Vagina (tissue), 2 donors: Measurements from ENCODE around the gene DDO. TPM values are rescaled to one million over a fixed set of nuclear protein-coding genes. Genes with fewer than 3 reads are reported as not detected.

Experiments used
- DNase-seq, 2 donors: peaks; one replicate each; pipeline ENCODE4 v3.0.0-alpha.2; 2017; ENCODE audit errors: extremely low spot score in 2 of 2
- H3K27ac ChIP-seq: fragments of 200-600 bp; sonication (generic); one replicate; pipeline ENCODE4 v1.5.1; 2019
- H3K27me3 ChIP-seq: fragments of 200-600 bp; sonication (generic); one replicate; pipeline ENCODE4 v1.5.1; 2019
- H3K36me3 ChIP-seq, 2 donors: fragments of 200-600 bp; sonication (generic); one replicate each; pipeline ENCODE4 v1.5.1; 2017 to 2019
- H3K4me1 ChIP-seq: fragments of 200-600 bp; sonication (generic); one replicate; pipeline ENCODE4 v1.5.1; 2019
- H3K4me3 ChIP-seq, 2 donors: fragments of 200-600 bp; sonication (generic); 1 replicate in 1 of 2; 2 replicates in 1 of 2; pipeline ENCODE4 v1.5.1; 2016 to 2019
- H3K9me3 ChIP-seq: fragments of 200-600 bp; sonication (generic); one replicate; pipeline ENCODE4 v1.5.1; 2019
- CTCF ChIP-seq, 3 experiments: fragments of 450-650 bp in 2 of 3; fragments of 200-600 bp in 1 of 3; sonication (generic) in 1 of 3; IDR thresholded peaks; one replicate each; pipeline ENCODE4 v1.5.1; 2017 to 2019; ENCODE audit warnings: antibody characterized with exemption in 3 of 3, mild to moderate bottlenecking in 2 of 3, moderate library complexity in 2 of 3
- POLR2A ChIP-seq, 2 donors: fragments of 450-650 bp; IDR thresholded peaks; one replicate each; pipeline ENCODE4 v1.6.1; 2017; ENCODE audit warnings: antibody characterized with exemption in 2 of 2, mild to moderate bottlenecking in 2 of 2, moderate library complexity in 2 of 2
- POLR2AphosphoS5 ChIP-seq, 2 donors: sonication (generic); formaldehyde crosslinking; IDR thresholded peaks; one replicate each; pipeline ENCODE4 v1.9.0; 2017; ENCODE audit warnings: antibody characterized with exemption in 2 of 2, mild to moderate bottlenecking in 2 of 2, low read depth in 1 of 2; ENCODE audit not compliant: insufficient read depth in 1 of 2
- intact Hi-C: fragments of 100-400 bp; cut with DNase I; formaldehyde crosslinking; loops from one replicate; pipeline ENCODE4 v1.15.1; 2023
- total RNA-seq: library from RNA; depleted of rRNA; stranded (reverse); fragments of >200 nt; gene quantifications from one replicate; pipeline ENCODE4 v1.2.3, GENCODE V29; 2016

The DDO gene
- total RNA-seq, 1 donor from 2014 or later = not detected

GRCh38 chr6:110348961-110349690, 66.2 kb downstream of the DDO start:
- no peak for DNase-seq
- H3K4me3 ChIP-seq = no peak overlapping the region
- no peak overlapping the region for H3K27ac ChIP-seq
- intact Hi-C loops = no loop called here
- H3K9me3 ChIP-seq = no peaks in the 10 kb centered on the region
- H3K36me3 ChIP-seq = no peaks in the 10 kb centered on the region
- no peaks in the 10 kb centered on the region for H3K4me1 ChIP-seq
- no peak for TF ChIP-seq CTCF (IDR thresholded peaks at IDR 0.05)
- no peak for TF ChIP-seq POLR2A (IDR thresholded peaks at IDR 0.05)
- TF ChIP-seq POLR2AphosphoS5 (IDR thresholded peaks at IDR 0.05; ENCODE audit: insufficient read depth in 1 of 2, low read depth in 1 of 2) = no peak
- H3K27me3 ChIP-seq = no peaks in the 10 kb centered on the region

GRCh38 chr6:110345025-110345424, 70.3 kb downstream of the DDO start:
- H3K4me1 ChIP-seq = no peaks in the 10 kb centered on the region
- intact Hi-C loops = no loop called here
- TF ChIP-seq CTCF (IDR thresholded peaks at IDR 0.05) (no peak), POLR2AphosphoS5 (IDR thresholded peaks at IDR 0.05; ENCODE audit: insufficient read depth in 1 of 2, low read depth in 1 of 2) (no peak), POLR2A (IDR thresholded peaks at IDR 0.05) (no peak)
- no peaks in the 10 kb centered on the region for H3K27me3 ChIP-seq
- H3K4me3 ChIP-seq = no peak overlapping the region
- H3K27ac ChIP-seq = no peak overlapping the region
- H3K9me3 ChIP-seq = no peaks in the 10 kb centered on the region
- DNase-seq = no peak
- no peaks in the 10 kb centered on the region for H3K36me3 ChIP-seq

- no peaks in the 10 kb centered on the region for H3K9me3 ChIP-seq
- no peak overlapping the region for H3K27ac ChIP-seq
- no peaks in the 10 kb centered on the region for H3K36me3 ChIP-seq
- H3K4me3 ChIP-seq = no peak overlapping the region
- DNase-seq = no peak
- no peaks in the 10 kb centered on the region for H3K27me3 ChIP-seq
- H3K4me1 ChIP-seq = no peaks in the 10 kb centered on the region
- no peak for TF ChIP-seq POLR2AphosphoS5 (IDR thresholded peaks at IDR 0.05; ENCODE audit: insufficient read depth in 1 of 2, low read depth in 1 of 2)
- no peak for TF ChIP-seq POLR2A (IDR thresholded peaks at IDR 0.05)
- TF ChIP-seq CTCF (IDR thresholded peaks at IDR 0.05) = no peak
- intact Hi-C loops = no loop called here
Observed at GRCh38 chr6:110342759-110343158, 72.6 kb downstream of the DDO start.

Other genes starting within 250 kb of the DDO start
- gene WASF1, start 235.9 kb downstream of the DDO start, total RNA-seq = 20.1 TPM
- 17.4 TPM for gene CDC40, start 235.1 kb downstream of the DDO start, total RNA-seq
- 6.6 TPM for gene METTL24, start 57.2 kb downstream of the DDO start, total RNA-seq
- gene SLC22A16, start 61.0 kb upstream of the DDO start, total RNA-seq = not detected